GM23338 (cell line): ENCODE results near the gene GNB1L.

Source experiments
- CREB1 ChIP-seq: fragments of 250-450 bp; sonication (Bioruptor Pico); IDR thresholded peaks from 2 replicates; pipeline ENCODE4 v1.5.0; 2020; ENCODE audit warnings: low read depth, mild to moderate bottlenecking, moderate library complexity
- CTCF ChIP-seq, 2 experiments: fragments of 200-600 bp in 1 of 2; sonication (generic) in 1 of 2; conservative IDR thresholded peaks; 2 replicates each; pipeline versions ENCODE4 v1.5.1 to v1.6.1; 2016 to 2017; ENCODE audit warnings: antibody characterized with exemption in 2 of 2, low read depth in 2 of 2, mild to moderate bottlenecking in 2 of 2, moderate library complexity in 1 of 2
- ETS1 ChIP-seq: IDR thresholded peaks from 2 replicates; pipeline ENCODE4 v1.6.1; 2016; ENCODE audit warnings: antibody characterized with exemption
- EZH2 ChIP-seq: fragments of 200-600 bp; sonication (generic); IDR thresholded peaks from one replicate; pipeline ENCODE4 v1.8.0; 2017; ENCODE audit warnings: antibody characterized with exemption, mild to moderate bottlenecking, low read depth; ENCODE audit not compliant: unreplicated experiment
- EZH2phosphoT487 ChIP-seq: fragments of 200-600 bp; sonication (generic); IDR thresholded peaks from one replicate; pipeline ENCODE4 v1.8.1; 2018; ENCODE audit warnings: antibody characterized with exemption; ENCODE audit not compliant: unreplicated experiment
- JUNB ChIP-seq: IDR thresholded peaks from one replicate; pipeline ENCODE4 v1.6.1; 2016; ENCODE audit warnings: antibody characterized with exemption; ENCODE audit not compliant: unreplicated experiment
- POLR2AphosphoS5 ChIP-seq: IDR thresholded peaks from 2 replicates; pipeline ENCODE4 v1.6.1; 2016; ENCODE audit warnings: antibody characterized with exemption, low read depth
- REST ChIP-seq: IDR thresholded peaks from one replicate; pipeline ENCODE4 v1.6.1; 2018; ENCODE audit warnings: antibody characterized with exemption; ENCODE audit not compliant: unreplicated experiment
- STAT1 ChIP-seq: IDR thresholded peaks from one replicate; pipeline ENCODE4 v1.6.1; 2016; ENCODE audit warnings: antibody characterized with exemption; ENCODE audit not compliant: unreplicated experiment
- ZNF114 ChIP-seq: fragments of 250-450 bp; sonication (Bioruptor Pico); IDR thresholded peaks from 2 replicates; pipeline ENCODE4 v1.5.0; 2020; ENCODE audit warnings: mild to moderate bottlenecking, moderate library complexity
- ZNF331 ChIP-seq: fragments of 250-450 bp; sonication (Bioruptor Pico); IDR thresholded peaks from 2 replicates; pipeline ENCODE4 v1.5.0; 2020; ENCODE audit warnings: low read depth, mild to moderate bottlenecking, moderate library complexity
- ZNF462 ChIP-seq: fragments of 250-450 bp; sonication (Bioruptor Pico); IDR thresholded peaks from 2 replicates; pipeline ENCODE4 v1.5.0; 2020; ENCODE audit warnings: mild to moderate bottlenecking, moderate library complexity

GRCh38 chr22:19828035-19828401 is 26.7 kb downstream of the GNB1L start:
- TF ChIP-seq EZH2 (no peak), CTCF (conservative IDR thresholded peaks at IDR 0.05; ENCODE audit: low read depth in 2 of 2) (no peak), ZNF331 (no peak), POLR2AphosphoS5 (no peak), CREB1 (CRISPR knock-in tag) (no peak), REST (no peak), JUNB (no peak), ZNF462 (CRISPR knock-in tag) (no peak), EZH2phosphoT487 (no peak), STAT1 (no peak), ZNF114 (CRISPR knock-in tag) (no peak), ETS1 (no peak)
